CMK (cell line): ENCODE measurements around the gene KIAA0408.

Experiments used
- DNase-seq: peaks from one replicate; pipeline ENCODE4 v3.0.0-alpha.2; 2010; ENCODE audit warnings: low read depth

Gene KIAA0408

GRCh38 chr6:127459231-127459641 is at the start of gene KIAA0408:
Gene KIAA0408 (minus strand): TSS chr6:127459389. CDS start chr6:127453981, 5,408 bp downstream.
- DNase-seq = no peak

DNA sequence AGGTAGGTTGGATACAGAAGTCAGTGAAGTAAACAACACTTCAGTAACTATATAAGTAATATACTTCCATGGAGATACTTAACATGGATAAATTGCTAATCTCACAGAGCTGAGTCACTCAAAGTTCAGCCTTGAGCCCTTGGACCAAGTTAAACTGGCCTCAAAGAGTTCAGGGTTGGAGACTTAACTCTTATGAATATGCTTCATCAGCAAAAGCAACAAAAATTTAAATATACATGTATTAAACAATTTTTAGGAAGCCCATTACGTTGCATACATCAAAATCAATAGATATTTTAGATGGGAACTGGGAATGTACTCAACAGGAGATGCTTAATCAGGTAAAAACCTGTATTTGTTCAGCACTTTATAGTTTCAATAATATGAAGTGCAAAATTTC is 47.7 kb upstream of the KIAA0408 start:
- no peak for DNase-seq

- no peak for DNase-seq
Observed at GRCh38 chr6:127503022-127503421, 43.8 kb upstream of the KIAA0408 start.

GRCh38 chr6:127497410-127497809 is 38.2 kb upstream of the KIAA0408 start:
- no peak for DNase-seq

DNA sequence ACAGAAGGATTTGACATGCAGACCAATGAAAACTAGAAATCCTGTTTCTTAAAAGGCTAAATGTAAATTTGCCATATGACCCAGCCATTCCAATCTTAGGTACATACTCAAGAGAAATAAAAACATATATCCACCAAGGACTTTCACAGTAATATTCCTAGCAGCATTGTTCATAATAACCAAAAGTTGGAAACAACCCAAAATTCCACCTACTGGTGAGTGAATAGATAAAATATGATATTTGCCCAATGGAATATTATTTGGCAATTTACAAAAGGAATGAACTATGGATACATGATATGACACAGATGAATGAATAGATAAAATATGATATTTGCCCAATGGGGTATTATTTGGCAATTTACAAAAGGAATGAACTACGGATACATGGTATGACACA is 37.3 kb upstream of the KIAA0408 start:
- no peak for DNase-seq

DNA sequence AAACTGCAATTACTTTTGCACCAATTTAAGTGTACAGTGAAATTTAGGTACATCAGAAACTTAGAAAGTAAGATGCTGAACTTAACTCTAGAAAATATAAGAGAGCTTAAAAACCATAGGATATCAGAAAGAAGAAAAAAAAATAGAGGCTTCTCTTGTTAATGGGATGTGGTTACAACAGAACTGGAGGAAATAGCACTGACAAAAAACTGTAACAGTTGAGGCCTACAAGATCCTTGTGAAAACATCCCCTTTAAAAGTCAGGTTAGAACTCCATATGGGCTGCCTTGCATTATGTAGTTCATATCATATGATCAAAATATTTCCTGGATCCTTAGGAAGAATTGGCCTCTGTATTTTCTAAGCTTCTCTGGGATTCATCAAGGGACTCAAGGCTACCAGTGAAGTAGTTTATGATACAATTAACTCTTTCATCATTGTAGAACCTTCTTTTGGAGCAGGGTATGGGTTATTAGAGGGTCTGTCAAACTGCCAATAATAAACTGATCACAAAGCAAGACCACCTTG is 35.1 kb upstream of the KIAA0408 start:
- DNase-seq = no peak

- no peak for DNase-seq
Observed at GRCh38 chr6:127489248-127489647, 30.1 kb upstream of the KIAA0408 start.

- DNase-seq = no peak
Observed at GRCh38 chr6:127486934-127487333, 27.7 kb upstream of the KIAA0408 start.

- no peak for DNase-seq
Observed at GRCh38 chr6:127484212-127484863, 25.1 kb upstream of the KIAA0408 start.

DNA sequence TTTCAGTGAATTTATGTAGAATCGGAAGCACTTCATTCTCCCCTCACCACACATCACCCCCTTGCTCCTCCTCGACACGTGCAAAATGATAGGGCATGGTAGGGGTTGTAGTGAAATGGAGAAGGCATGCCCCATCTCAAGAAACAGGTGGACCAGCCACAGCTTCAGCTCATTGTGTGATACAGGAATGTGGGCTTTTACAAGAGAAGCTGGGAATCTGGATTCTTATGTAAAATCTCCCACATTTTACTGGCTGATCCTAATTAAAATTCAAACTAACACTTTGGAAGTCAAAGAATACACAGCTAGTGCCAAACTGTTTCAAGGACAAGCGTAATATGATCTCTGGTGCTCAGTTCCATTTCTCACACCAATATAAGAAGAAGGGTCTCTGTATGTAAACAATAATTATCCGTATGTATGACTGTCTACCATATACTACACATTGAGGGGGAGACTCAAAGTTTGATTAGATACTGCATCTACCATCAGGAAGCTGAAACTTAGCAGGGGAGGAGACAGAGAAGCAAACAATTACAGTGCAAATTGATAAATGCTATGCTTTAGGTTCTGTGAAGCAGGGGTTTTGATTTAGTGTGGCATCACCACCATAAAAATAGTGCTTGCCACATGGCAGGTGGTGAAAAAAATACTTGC is 24.3 kb upstream of the KIAA0408 start:
- no peak for DNase-seq

- DNase-seq = no peak
Observed at GRCh38 chr6:127482325-127482724, 23.1 kb upstream of the KIAA0408 start.

DNA sequence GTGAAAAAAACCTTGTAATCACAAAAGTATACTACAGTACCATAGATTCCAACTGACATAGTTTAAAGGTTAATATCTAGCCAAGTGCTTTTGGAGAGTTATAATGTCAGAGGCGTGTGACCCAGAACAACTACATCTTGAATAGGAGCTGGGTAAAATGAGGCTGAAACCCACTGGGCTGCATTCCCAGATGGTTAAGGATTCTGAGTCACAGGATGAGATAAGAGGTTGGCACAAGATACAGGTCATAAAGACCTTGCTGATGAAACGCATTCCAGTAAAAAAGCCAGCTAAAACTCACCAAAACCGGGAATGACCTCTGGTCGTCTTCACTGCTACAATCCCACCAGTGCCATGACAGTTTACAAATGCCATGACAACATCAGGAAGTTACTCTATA is 22.4 kb upstream of the KIAA0408 start:
- no peak for DNase-seq

DNA sequence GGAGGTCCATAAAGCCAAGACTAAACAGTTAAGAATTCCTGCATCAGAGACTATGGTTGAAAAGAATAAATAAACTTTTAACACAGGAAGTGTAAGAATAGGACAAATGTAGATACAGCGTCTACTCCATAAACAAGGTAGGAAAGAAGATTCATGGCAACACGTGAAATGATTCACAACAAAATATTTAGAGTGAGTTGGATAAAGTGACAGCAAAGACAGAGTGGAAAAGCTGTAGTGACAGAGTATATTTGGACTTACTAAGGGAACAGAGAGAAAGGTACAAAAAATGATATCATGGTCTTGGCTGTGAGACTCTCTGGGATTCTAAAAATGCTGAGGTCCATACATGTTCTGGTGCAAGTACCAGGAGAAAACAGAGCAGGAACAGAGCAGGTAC is 21.9 kb upstream of the KIAA0408 start:
- DNase-seq = no peak

GRCh38 chr6:127477658-127478057 is 18.5 kb upstream of the KIAA0408 start:
- no peak for DNase-seq

GRCh38 chr6:127475823-127476176 is 16.6 kb upstream of the KIAA0408 start:
- DNase-seq = no peak

DNA sequence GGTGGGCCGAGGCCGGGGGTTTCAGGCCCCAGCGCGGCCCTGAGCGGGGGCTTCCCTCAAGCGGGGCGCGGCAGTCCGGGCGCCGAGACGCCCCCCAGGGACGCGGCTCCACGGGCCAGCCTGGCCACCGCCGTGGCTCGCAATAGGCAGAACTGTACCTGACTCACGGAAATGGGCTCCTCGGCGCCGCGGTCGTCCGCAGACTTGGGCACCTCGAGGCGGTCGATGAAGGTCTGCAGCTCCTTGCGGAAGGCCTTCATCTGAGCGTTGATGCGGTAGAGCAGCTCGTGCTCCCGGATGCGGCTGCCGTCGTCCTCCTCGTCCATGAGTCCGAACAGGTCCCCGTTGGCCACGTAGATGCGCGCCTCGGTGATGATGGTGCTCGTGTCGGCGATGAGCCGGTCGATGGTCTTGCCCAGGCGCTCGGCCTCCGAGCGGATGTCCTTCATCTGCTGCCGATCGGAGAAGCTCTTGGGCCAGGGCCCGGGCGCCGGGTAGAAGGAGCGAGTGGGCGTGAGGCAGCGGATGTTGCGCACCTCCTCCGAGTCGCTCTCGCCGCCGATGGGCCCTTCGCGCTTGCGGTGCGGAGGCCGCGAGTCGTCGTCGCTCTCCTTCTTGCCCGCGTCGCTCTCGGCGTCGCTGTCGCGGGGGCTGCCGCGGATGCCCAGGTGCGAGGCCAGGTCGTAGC is 16.1 kb upstream of the KIAA0408 start:
- DNase-seq = no peak

DNA sequence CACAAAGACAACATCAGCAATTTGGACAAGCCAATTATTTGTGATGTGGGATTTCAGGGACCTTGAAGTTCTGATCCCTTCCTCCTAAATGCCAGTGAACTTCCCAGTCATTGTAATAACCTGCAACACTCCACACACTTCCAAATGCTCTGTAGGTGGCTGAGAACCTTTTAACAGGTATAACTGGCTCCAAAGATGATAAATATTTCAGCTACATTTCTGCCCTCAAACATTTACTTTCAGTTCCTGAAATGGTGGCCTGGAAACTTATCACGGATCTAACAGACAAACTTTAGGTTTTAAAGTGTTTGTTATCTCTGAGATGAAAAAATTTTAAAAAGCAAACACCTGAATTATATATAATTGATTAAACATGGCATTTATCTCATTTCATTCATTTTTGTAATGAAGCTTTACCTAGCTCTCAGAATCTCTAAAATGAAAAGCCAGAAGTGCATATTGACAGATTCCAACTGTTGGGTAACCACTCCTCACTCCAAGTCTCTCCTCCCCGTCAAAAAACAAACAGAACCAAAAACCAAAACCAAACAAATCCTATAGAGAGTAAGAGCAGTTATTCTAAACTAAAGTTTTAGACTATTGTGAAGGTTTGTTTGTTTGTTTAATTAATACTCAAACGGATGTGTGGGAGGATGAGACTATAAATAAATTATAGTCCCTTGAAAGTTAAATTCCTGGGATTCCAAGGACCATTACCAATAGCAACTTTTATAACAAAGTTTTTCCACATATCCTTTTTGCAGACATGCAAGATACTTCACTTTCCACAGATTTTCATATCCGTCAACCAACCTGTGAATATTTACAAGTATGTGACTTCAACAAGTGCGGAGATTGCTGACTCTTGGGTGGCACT is 12.4 kb upstream of the KIAA0408 start:
- no peak for DNase-seq

DNA sequence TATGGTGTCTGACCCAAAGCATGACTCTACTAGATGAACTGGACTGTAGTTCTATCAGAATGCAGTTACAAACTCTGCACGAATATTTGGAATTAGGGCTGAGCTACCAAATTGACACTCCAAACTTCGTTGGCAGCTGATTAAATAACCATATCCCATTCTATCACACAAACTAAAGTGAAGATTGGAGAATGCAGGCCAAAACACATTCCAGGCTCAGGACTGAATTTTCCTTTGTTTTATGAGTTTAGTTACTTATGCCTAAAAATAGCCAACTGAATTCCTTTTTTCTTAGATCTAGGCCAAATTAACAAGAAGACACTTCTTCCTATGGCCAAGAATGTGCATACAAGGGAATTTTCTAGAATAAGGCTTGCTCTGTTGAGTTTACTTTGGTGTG is 9.7 kb upstream of the KIAA0408 start:
- no peak for DNase-seq

DNA sequence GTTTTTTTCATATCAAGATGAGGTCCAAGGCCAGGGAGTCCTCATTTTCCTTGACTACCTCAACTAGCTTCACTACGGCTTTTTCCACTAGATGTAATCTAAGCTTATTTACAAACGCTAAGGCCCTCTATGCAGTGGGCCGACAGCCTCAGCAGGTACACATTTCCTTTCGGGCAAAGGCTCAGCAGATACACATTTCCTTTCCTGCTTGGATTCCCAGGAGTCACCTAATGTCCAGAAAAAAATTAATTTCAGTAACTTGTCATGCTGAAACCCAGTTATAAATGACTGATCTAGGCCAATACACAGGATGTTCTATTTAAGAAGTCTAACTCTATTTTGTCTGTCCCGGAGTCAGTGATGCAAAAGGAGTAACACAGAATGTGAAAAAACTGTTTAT is 7.2 kb upstream of the KIAA0408 start:
- DNase-seq = no peak

DNA sequence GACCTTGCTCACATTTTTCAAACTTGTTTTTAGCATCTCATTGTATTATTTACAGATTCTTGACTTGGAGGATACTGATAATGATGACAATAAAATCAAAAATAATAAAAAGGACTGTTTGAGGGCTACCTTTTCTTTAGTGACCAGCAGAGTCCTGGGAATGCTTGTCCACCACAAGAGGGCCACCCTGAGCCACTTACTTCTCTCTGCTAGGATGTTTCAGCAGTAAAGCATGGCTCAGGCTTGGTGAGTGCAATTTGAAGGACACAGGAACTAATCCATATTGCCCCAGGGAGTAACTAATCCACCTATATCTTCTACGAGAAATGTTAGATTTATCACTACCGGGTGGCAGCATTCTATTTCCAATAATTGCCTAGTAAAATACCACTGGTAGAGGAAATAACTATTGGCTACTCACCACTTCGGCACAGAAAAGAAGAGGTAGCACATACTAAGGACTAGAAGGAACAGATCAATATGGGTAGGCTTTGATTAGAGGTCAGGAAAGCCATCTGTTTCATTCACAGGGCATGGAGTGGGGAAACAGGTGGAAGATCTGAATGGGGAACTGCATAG is 5.8 kb upstream of the KIAA0408 start:
- no peak for DNase-seq

DNA sequence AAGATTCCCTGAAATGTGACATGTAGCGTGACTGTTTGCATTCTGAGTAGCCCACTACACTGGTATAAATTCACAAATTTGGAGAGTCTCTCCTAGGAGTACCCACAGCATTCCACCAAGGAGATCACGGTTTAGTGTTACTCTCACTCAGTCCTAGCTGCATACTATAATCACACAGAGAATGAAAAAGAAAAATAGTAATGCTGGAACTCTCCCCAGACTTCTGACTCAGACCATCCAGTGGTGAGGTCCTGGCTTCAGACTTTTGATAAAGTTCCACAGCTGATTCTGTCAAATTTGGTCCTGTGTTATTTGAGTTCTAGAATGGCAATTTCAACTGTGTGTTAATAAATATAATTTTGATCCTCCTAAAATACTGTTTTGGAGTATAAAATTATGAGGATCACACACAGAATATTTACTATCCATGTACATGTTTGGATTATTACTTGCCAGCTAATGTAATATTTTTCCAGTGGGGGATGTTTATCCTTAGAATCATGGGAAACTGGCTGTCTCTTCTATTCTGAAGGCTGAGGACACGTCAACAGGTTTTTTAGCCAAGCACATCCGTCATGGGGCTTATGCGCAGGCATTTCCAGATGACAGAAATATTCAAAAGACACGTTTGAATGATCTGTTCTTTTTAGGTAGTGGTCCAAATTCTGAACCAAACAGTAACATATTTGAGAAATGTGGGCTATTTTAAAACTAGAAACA is 5.1 kb upstream of the KIAA0408 start:
- DNase-seq = no peak
